PC-9 (cell line): Measurements from ENCODE around the gene NUF2. TPM values are rescaled to one million over a fixed set of nuclear protein-coding genes. Genes with fewer than 3 reads are reported as not detected.

Experiments
- Bru-seq: library from RNA; stranded (reverse); fragments of 400-500 nt; gene quantifications from one replicate; lab custom pipeline; 2021; lab: Mats Ljungman, UMichigan
- BruChase-seq, 2 experiments: library from RNA; stranded (reverse); fragments of 400-500 nt; gene quantifications; one replicate each; lab custom pipeline; 2021; lab: Mats Ljungman, UMichigan
- BruUV-seq: library from RNA; stranded (reverse); fragments of 400-500 nt; replicated peaks from 2 replicates; lab custom pipeline; 2021; lab: Mats Ljungman, UMichigan
- CTCF ChIA-PET: fragments of 300-600 bp; sonication (Branson Sonifier 250); formaldehyde crosslinking; loops from one replicate; lab custom pipeline; 2022; ENCODE audit warnings: antibody characterized with exemption; lab: Charles Lee
- POLR2A ChIA-PET: fragments of 300-600 bp; sonication (Branson Sonifier 250); formaldehyde crosslinking; loops from one replicate; lab custom pipeline; 2022; ENCODE audit warnings: antibody characterized with exemption; ENCODE audit not compliant: unreplicated experiment; lab: Charles Lee
- DNase-seq, 2 experiments: peaks; one replicate each; pipeline versions ENCODE4 v3.0.0 to v3.0.0-alpha.2; 2015 to 2022; ENCODE audit warnings: mixed read lengths in 1 of 2
- H2AFZ ChIP-seq: fragments of 200-600 bp; sonication (generic); 2 replicates; pipeline ENCODE4 v1.8.1; 2017; ENCODE audit warnings: antibody characterized with exemption
- H3F3A ChIP-seq: fragments of 200-600 bp; sonication (generic); 2 replicates; pipeline ENCODE4 v1.8.1; 2017; ENCODE audit warnings: antibody characterized with exemption, mild to moderate bottlenecking, low read depth; ENCODE audit not compliant: insufficient read depth
- H3K27ac ChIP-seq: fragments of 200-600 bp; sonication (generic); 2 replicates; pipeline ENCODE4 v1.6.1; 2016; ENCODE audit warnings: mixed run types
- H3K27me3 ChIP-seq: fragments of 200-600 bp; sonication (generic); 2 replicates; pipeline ENCODE4 v1.6.1; 2016; ENCODE audit warnings: low read depth, mixed run types; ENCODE audit not compliant: insufficient read depth
- H3K36me3 ChIP-seq: fragments of 200-600 bp; sonication (generic); 2 replicates; pipeline ENCODE4 v1.6.1; 2016; ENCODE audit warnings: low read depth, mixed run types
- H3K4me1 ChIP-seq: fragments of 200-600 bp; sonication (generic); replicated peaks from 2 replicates; pipeline ENCODE4 v1.6.1; 2016; ENCODE audit warnings: mixed run types; ENCODE audit not compliant: insufficient read depth
- H3K4me2 ChIP-seq: fragments of 200-600 bp; sonication (generic); 2 replicates; pipeline ENCODE4 v1.6.1; 2017; ENCODE audit warnings: mixed run types
- H3K4me3 ChIP-seq: fragments of 200-600 bp; sonication (generic); 2 replicates; pipeline ENCODE4 v1.6.1; 2016; ENCODE audit warnings: mixed run types
- H3K79me2 ChIP-seq: fragments of 200-600 bp; sonication (generic); 2 replicates; pipeline ENCODE4 v1.6.1; 2017; ENCODE audit warnings: low read depth, mixed run types
- H3K9me2 ChIP-seq: fragments of 200-600 bp; sonication (generic); 2 replicates; pipeline ENCODE4 v1.8.1; 2017; ENCODE audit warnings: mild to moderate bottlenecking; ENCODE audit not compliant: insufficient read depth
- H3K9me3 ChIP-seq: fragments of 200-600 bp; sonication (generic); 2 replicates; pipeline ENCODE4 v1.8.1; 2016; ENCODE audit warnings: low read depth; ENCODE audit not compliant: insufficient read depth
- H4K20me1 ChIP-seq: fragments of 200-600 bp; sonication (generic); 2 replicates; pipeline ENCODE4 v1.8.1; 2017; ENCODE audit not compliant: insufficient read depth
- EZH2 ChIP-seq: fragments of 200-600 bp; sonication (generic); IDR thresholded peaks from 2 replicates; pipeline ENCODE4 v1.8.0; 2017; ENCODE audit warnings: antibody characterized with exemption, low read depth
- intact Hi-C: fragments of 100-400 bp; cut with micrococcal nuclease; formaldehyde crosslinking; loops from one replicate; pipeline ENCODE4 v1.10.0; 2022; ENCODE audit not compliant: unreplicated experiment
- long read RNA-seq: library from polyadenylated mRNA; stranded (forward); transcript quantifications from one replicate; pipeline ENCODE4 v2.0.0, GENCODE V29; 2022
- total RNA-seq: library from RNA; stranded (reverse); gene quantifications from 2 replicates; pipeline ENCODE4 v1.2.3, GENCODE V29; 2021
- TF ChIP-seq, protein P1 (sequence below): fragments of 200-600 bp; sonication (generic); conservative IDR thresholded peaks from 2 replicates; pipeline ENCODE4 v1.6.1; 2017; ENCODE audit warnings: mixed run types, antibody characterized with exemption, mild to moderate bottlenecking, moderate library complexity

NUF2 gene
- total RNA-seq (21.6 and 33.3 TPM in 2 replicates), Bru-seq, nascent RNA (percentile 84 among the genes with signal in this experiment), BruChase-seq, experiment 1, labeled RNA remaining after a 2-hour chase (percentile 89 among the genes with signal in this experiment), BruChase-seq, experiment 2, labeled RNA remaining after a 6-hour chase (percentile 74 among the genes with signal in this experiment)
- long read RNA-seq, transcript NUF2-202 (14 exons, 1,842 nt), result minor isoform, 16 of 85 reads
- long read RNA-seq, transcript NUF2-201 (14 exons, 1,969 nt), result major isoform, 45 of 85 reads
- long read RNA-seq, partial matches to known transcripts, result 4 of 85 reads
- long read RNA-seq, other reads (novel, unspliced or antisense), result 17 of 85 reads

DNA sequence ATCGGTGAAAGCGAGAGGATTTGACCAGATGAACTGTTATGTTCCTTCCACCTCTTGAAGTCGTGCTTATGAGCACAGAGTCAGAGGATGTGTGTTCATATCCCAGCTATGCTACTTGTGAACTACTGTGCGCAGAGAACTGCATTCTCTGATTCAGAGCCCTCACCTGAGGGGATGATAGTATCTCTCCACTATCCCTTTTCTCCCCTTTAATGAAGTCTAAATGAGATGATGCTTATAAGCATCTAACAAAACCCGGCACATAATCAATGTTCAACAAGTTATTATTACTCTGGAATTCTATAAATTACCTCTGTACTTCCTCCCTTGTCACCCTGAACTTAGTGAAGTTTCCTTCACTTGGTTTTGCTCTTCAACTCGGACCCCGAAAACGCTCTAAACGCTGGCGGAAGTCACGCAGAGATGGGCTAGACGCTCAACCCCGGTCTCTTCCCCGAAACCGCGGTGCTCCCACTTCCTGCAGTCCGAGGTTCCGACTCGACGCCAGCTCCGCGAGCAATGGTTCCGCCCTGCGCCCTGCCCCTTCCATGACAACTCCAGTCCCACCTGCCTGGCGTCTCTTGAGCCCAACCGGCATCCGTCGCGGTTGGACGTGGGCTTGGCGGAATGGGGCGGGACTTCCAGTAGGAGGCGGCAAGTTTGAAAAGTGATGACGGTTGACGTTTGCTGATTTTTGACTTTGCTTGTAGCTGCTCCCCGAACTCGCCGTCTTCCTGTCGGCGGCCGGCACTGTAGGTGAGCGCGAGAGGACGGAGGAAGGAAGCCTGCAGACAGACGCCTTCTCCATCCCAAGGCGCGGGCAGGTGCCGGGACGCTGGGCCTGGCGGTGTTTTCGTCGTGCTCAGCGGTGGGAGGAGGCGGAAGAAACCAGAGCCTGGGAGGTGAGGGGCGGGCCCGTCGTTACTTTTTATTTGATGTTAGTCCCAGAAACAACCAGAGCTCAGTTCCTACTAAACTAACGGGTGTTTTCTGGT lies at the start of gene NUF2:
NUF2 (plus strand) TSS at position 644 of the 995 bp plus-strand sequence. CDS start 4,098 bp downstream, outside the sequence.
- Histone ChIP-seq H3K4me3 (peak within 1 kb of the TSS; percentile 96), H3K4me2 (peak within 1 kb of the TSS; percentile 98), H4K20me1 (no peaks in the 10 kb centered on the region), H3K4me1 (peaks cover 25% of the 10 kb centered on the region), H3F3A (peaks cover 10% of the 10 kb centered on the region; the same call in 1 of the 2 replicates), H3K79me2 (peaks cover 45% of the 10 kb centered on the region), H2AFZ (peak within 1 kb of the TSS; percentile 98), H3K27me3 (no peaks in the 10 kb centered on the region), H3K27ac (peak within 1 kb of the TSS; percentile 79), H3K9me2 (no peaks in the 10 kb centered on the region), H3K9me3 (no peaks in the 10 kb centered on the region), H3K36me3 (no peaks in the 10 kb centered on the region)
- DNase-seq, result peak; percentile 94 to 97
- BruUV-seq, result TSS peak; percentile 83
- CTCF ChIA-PET, result interaction anchor here (0.6 kb wide), 1 partner anchor 468 kb away, joined by 12 read pairs; no protein-coding TSS in a partner anchor
- TF ChIP-seq, protein P1, sequence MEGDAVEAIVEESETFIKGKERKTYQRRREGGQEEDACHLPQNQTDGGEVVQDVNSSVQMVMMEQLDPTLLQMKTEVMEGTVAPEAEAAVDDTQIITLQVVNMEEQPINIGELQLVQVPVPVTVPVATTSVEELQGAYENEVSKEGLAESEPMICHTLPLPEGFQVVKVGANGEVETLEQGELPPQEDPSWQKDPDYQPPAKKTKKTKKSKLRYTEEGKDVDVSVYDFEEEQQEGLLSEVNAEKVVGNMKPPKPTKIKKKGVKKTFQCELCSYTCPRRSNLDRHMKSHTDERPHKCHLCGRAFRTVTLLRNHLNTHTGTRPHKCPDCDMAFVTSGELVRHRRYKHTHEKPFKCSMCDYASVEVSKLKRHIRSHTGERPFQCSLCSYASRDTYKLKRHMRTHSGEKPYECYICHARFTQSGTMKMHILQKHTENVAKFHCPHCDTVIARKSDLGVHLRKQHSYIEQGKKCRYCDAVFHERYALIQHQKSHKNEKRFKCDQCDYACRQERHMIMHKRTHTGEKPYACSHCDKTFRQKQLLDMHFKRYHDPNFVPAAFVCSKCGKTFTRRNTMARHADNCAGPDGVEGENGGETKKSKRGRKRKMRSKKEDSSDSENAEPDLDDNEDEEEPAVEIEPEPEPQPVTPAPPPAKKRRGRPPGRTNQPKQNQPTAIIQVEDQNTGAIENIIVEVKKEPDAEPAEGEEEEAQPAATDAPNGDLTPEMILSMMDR, result 0 out of 2 replicates have a peak, but pooled peaks have one; percentile 16
- TF ChIP-seq EZH2, result no peak
- POLR2A ChIA-PET, result interaction anchor here (0.5 to 0.7 kb wide), 4 partner anchors 783 to 1491 kb away, joined by 3 to 12 read pairs (median 5); no protein-coding TSS in a partner anchor
- intact Hi-C loops, result loop anchor here (5.0 to 10.0 kb wide), 2 partner anchors 247 to 1034 kb away; no protein-coding TSS in a partner anchor

DNA sequence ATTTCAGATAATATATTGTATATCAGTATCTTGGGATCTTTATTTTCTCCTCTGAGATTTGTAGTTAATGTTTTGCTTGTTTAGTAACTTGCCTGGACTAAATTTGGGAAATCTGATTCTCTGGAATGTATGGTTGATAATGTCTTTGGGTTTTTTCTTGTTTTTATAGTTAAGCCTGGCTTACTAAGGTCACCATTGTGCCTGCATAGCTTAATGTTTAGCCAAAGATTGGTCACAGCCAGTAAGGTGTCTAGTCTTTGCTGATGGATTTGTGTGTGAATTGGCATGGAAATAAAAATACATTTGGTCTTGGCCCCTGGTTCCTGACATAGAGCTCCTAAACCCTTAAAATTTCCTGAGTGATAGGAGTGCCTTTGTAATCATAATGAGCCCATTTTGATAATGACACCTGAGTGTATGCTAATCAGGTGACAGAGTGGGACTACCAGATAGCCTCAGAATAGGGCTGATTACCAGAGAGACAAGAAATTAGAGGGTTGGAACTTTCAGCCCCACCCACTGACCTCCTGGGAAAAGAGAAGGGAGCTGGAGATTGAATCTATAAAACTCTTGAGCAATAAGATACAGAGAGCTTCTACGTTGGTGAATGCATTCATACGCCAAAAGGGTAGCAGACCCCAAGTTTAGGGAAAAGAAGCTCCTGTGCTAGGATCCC lies 47.9 kb upstream of the NUF2 start:
- Histone ChIP-seq H3K27me3 (no peaks in the 10 kb centered on the region), H3K36me3 (no peaks in the 10 kb centered on the region), H3K4me2 (no peak overlapping the region), H3K79me2 (no peaks in the 10 kb centered on the region), H3K4me1 (no peaks in the 10 kb centered on the region), H2AFZ (no peak overlapping the region), H3F3A (no peaks in the 10 kb centered on the region), H3K4me3 (no peak overlapping the region), H4K20me1 (no peaks in the 10 kb centered on the region), H3K9me3 (no peaks in the 10 kb centered on the region), H3K27ac (no peak overlapping the region), H3K9me2 (no peaks in the 10 kb centered on the region)
- intact Hi-C loops, result no loop called here
- no peak for TF ChIP-seq EZH2
- TF ChIP-seq, protein P1, result no peak
- BruUV-seq, result no TSS peak
- DNase-seq, result no peak
- ChIA-PET POLR2A (interaction anchor here (0.6 kb wide), 1 partner anchor 18 kb away, joined by 3 read pairs; no protein-coding TSS in a partner anchor), CTCF (no interaction called here)
